Parathyroid adenoma (tissue), 2 donors: ENCODE results near the gene TBC1D13.
"Not testable (repeated sequence)": the region's sequence is repeated elsewhere in the genome, so short reads cannot be mapped to it uniquely, and the experiment has no call there.

Experiments used
- H2AFZ ChIP-seq: fragments of 300-600 bp; sonication (generic); one replicate; pipeline ENCODE4 v1.7.0; 2017; ENCODE audit warnings: antibody characterized with exemption, mild to moderate bottlenecking
- H3K27ac ChIP-seq: fragments of 300-600 bp; sonication (generic); one replicate; pipeline ENCODE4 v1.7.0; 2017
- H3K27me3 ChIP-seq: fragments of 300-600 bp; sonication (generic); one replicate; pipeline ENCODE4 v1.7.0; 2017; ENCODE audit warnings: low read length; ENCODE audit not compliant: control insufficient read depth, insufficient read depth
- H3K36me3 ChIP-seq: fragments of 300-600 bp; sonication (generic); one replicate; pipeline ENCODE4 v1.7.0; 2017; ENCODE audit warnings: low read length; ENCODE audit not compliant: control insufficient read depth, insufficient read depth
- H3K4me1 ChIP-seq: fragments of 300-600 bp; sonication (generic); one replicate; pipeline ENCODE4 v1.7.0; 2017; ENCODE audit warnings: control low read depth
- H3K4me2 ChIP-seq: fragments of 300-600 bp; sonication (generic); one replicate; pipeline ENCODE4 v1.7.0; 2017; ENCODE audit warnings: low read length
- H3K4me3 ChIP-seq: fragments of 300-600 bp; sonication (generic); one replicate; pipeline ENCODE4 v1.7.0; 2017; ENCODE audit warnings: low read depth, low read length
- H3K79me2 ChIP-seq: fragments of 300-600 bp; sonication (generic); one replicate; pipeline ENCODE4 v1.7.0; 2017; ENCODE audit warnings: control low read depth
- H3K9ac ChIP-seq: fragments of 300-600 bp; sonication (generic); one replicate; pipeline ENCODE4 v1.7.0; 2017; ENCODE audit warnings: mild to moderate bottlenecking
- H3K9me3 ChIP-seq: fragments of 300-600 bp; sonication (generic); one replicate; pipeline ENCODE4 v1.7.0; 2017; ENCODE audit warnings: low read length; ENCODE audit not compliant: control insufficient read depth
- TF ChIP-seq, protein P1 (sequence below): fragments of 300-600 bp; sonication (generic); IDR thresholded peaks from one replicate; pipeline ENCODE4 v1.7.0; 2017; ENCODE audit warnings: antibody characterized with exemption, mild to moderate bottlenecking
- donor health status: primary hyperparathyroidism.

Gene TBC1D13

GRCh38 chr9:128840524-128840923, 53.5 kb downstream of the TBC1D13 start:
- TF ChIP-seq, protein P1, sequence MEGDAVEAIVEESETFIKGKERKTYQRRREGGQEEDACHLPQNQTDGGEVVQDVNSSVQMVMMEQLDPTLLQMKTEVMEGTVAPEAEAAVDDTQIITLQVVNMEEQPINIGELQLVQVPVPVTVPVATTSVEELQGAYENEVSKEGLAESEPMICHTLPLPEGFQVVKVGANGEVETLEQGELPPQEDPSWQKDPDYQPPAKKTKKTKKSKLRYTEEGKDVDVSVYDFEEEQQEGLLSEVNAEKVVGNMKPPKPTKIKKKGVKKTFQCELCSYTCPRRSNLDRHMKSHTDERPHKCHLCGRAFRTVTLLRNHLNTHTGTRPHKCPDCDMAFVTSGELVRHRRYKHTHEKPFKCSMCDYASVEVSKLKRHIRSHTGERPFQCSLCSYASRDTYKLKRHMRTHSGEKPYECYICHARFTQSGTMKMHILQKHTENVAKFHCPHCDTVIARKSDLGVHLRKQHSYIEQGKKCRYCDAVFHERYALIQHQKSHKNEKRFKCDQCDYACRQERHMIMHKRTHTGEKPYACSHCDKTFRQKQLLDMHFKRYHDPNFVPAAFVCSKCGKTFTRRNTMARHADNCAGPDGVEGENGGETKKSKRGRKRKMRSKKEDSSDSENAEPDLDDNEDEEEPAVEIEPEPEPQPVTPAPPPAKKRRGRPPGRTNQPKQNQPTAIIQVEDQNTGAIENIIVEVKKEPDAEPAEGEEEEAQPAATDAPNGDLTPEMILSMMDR, result no peak
- no peaks in the 10 kb centered on the region for H3K36me3 ChIP-seq
- H3K27ac ChIP-seq, result no peak overlapping the region
- no peak overlapping the region for H2AFZ ChIP-seq
- no peak overlapping the region for H3K4me2 ChIP-seq
- H3K9ac ChIP-seq, result no peak overlapping the region
- no peak overlapping the region for H3K4me3 ChIP-seq
- no peaks in the 10 kb centered on the region for H3K9me3 ChIP-seq
- H3K4me1 ChIP-seq, result no peaks in the 10 kb centered on the region
- H3K79me2 ChIP-seq, result no peaks in the 10 kb centered on the region
- H3K27me3 ChIP-seq, result no peaks in the 10 kb centered on the region

GRCh38 chr9:128841694-128842492, 54.8 kb downstream of the TBC1D13 start:
- Histone ChIP-seq H3K27me3 (no peaks in the 10 kb centered on the region), H3K4me2 (no peak overlapping the region), H3K27ac (no peak overlapping the region), H3K4me3 (no peak overlapping the region), H3K36me3 (no peaks in the 10 kb centered on the region), H3K79me2 (no peaks in the 10 kb centered on the region), H3K9ac (no peak overlapping the region), H3K4me1 (no peaks in the 10 kb centered on the region), H3K9me3 (no peaks in the 10 kb centered on the region), H2AFZ (no peak overlapping the region)
- TF ChIP-seq, protein P1, result no peak

- H3K9ac ChIP-seq, H3K4me3 ChIP-seq, H3K36me3 ChIP-seq, H2AFZ ChIP-seq, H3K27me3 ChIP-seq, H3K4me1 ChIP-seq, H3K27ac ChIP-seq, H3K4me2 ChIP-seq, H3K79me2 ChIP-seq, H3K9me3 ChIP-seq: not testable (repeated sequence)
These were observed 56.1 kb downstream of the TBC1D13 start for GRCh38 chr9:128843171-128843570.

DNA sequence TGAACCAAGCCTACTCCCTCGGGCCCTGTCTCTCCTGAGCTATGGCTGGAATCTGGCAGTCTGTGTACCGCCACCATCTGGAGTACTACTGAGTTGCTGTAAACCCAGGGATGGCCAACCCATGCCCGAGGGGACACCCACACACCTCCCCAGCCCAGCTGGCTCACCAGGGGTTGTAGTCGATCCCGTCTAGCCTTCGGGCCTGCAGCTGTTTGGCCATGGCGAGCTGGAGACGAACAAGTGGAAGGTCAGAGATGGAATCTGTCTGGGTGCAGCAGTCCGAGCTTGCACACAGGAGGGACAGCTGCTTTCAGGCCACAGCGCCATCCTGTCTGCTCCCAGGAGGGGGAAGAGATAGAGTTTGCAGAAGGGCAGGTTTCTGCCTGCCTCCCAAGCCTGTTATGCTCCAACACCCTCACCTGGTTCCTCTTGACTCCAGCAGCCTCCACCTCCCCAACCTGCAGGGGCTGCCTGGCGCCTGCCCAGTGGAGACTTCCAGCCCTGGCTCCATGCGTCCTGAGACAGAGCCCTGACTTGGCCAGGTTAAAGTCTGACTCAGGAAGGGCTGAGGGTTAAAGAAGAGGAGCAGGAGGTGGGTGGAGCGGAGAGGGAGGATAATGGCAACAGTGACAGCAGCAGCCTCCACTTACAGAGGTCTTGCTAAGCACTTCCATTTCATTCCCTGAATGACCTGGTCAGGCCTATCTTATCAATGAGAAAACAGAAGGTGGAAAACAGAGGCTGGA, 58.3 kb downstream of the TBC1D13 start:
- H3K79me2 ChIP-seq, result no peaks in the 10 kb centered on the region
- no peak overlapping the region for H2AFZ ChIP-seq
- no peaks in the 10 kb centered on the region for H3K4me1 ChIP-seq
- no peak overlapping the region for H3K27ac ChIP-seq
- H3K9me3 ChIP-seq, result no peaks in the 10 kb centered on the region
- H3K4me3 ChIP-seq, result no peak overlapping the region
- no peak overlapping the region for H3K9ac ChIP-seq
- no peak overlapping the region for H3K4me2 ChIP-seq
- no peaks in the 10 kb centered on the region for H3K27me3 ChIP-seq
- no peaks in the 10 kb centered on the region for H3K36me3 ChIP-seq
- TF ChIP-seq, protein P1, result no peak

DNA sequence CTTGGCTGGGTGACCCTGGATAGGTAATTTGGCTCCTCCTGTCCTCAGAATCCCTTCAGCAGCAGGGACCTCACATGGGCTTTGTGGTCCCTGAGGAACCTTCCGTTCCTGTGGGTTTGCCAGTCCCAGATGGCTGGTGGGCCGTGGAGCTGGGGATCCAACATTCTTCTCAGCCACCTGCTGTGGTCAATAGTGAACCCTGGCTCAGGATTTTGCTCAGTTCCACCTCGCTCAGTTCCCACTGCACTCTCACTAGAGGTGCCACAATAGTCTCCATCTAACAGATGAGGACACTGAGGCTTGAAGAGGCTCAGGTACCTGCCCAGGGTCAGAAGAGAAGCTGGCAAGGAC, 59.6 kb downstream of the TBC1D13 start:
- Histone ChIP-seq H3K9me3 (no peaks in the 10 kb centered on the region), H3K27ac (no peak overlapping the region), H3K79me2 (no peaks in the 10 kb centered on the region), H3K4me1 (no peaks in the 10 kb centered on the region), H3K27me3 (no peaks in the 10 kb centered on the region), H2AFZ (no peak overlapping the region), H3K36me3 (no peaks in the 10 kb centered on the region), H3K4me3 (no peak overlapping the region), H3K4me2 (no peak overlapping the region), H3K9ac (no peak overlapping the region)
- TF ChIP-seq, protein P1, result no peak
